ENCODE results near the gene GGPS1. TPM values are rescaled to one million over a fixed set of nuclear protein-coding genes. Genes with fewer than 3 reads are reported as not detected.
"Not testable (repeated sequence)": the region's sequence is repeated elsewhere in the genome, so short reads cannot be mapped to it uniquely, and the experiment has no call there.

The GGPS1 gene
- total RNA-seq, 1 donor from 2014 or later: 65.1 TPM

DNA sequence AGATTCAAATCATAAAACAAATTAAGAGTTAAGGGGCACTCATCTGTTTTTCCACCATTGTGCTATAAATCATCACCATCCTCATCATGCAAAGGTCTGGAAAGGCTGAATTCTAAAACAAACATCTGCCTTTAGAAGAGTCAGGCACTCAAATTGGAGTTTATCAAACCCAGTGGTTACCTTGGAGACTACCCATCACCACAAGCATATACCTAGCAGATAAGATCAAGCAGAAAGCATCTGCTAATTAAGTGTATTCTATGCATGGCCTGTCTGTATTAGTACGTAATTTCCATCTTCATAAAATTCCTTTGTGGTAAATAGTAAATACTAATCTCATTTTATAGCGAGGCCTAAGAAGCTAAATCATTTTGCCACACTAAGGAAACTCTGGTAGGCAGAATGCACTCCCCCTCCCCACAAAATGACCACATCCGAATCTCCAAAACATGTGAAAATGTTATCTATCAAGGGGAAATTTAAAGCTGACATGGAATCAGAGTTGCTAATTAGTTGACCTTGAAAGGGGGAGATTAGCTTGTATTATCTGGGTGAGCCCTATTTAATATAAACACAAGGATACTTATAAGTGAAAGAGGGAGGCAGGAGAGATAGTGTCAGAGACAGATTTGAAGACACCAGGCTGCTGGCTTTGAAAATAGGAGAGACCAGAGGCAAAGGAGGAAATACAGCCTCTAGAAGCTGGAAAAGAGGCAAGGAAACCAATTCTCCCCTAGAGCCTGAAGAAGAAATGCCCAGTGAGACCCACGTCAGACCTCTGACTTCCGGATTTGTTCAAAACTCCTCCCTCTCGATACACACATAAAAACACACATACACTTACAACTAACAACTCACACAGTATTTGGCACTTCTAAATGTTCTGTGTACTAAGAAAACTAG lies 23.6 kb upstream of the GGPS1 start:
- no peaks in the 10 kb centered on the region for H3K4me1 ChIP-seq
- no peaks in the 10 kb centered on the region for H3K27me3 ChIP-seq
- Mint-ChIP-seq H3K36me3 (peaks cover 20% of the 10 kb centered on the region), H3K27me3 (ENCODE audit: insufficient read depth, low read depth) (no peaks in the 10 kb centered on the region), H3K27ac (no peak overlapping the region), H3K4me1 (no peaks in the 10 kb centered on the region), H3K9me3 (peaks cover 14% of the 10 kb centered on the region), H3K4me3 (no peak overlapping the region)
- peaks cover 8% of the 10 kb centered on the region for H3K36me3 ChIP-seq
- H3K27ac ChIP-seq: no peak overlapping the region
- no peak overlapping the region for H3K4me2 ChIP-seq
- peaks cover 96% of the 10 kb centered on the region for H3K79me2 ChIP-seq (ENCODE audit: low read depth)
- no peaks in the 10 kb centered on the region for H3F3A ChIP-seq (ENCODE audit: low read depth)
- H3K9me3 ChIP-seq (ENCODE audit: low read depth): no peaks in the 10 kb centered on the region
- peaks cover 61% of the 10 kb centered on the region for H4K20me1 ChIP-seq (ENCODE audit: low read depth)
- H2AFZ ChIP-seq (replicated peaks): no peak overlapping the region
- no peak overlapping the region for H3K4me3 ChIP-seq
- DNase-seq (ENCODE audit: low spot score): no peak
- H3K9ac ChIP-seq: no peak overlapping the region
- TF ChIP-seq EZH2 (IDR thresholded peaks at IDR 0.05): no peak
- no peak for TF ChIP-seq EZH2phosphoT487 (IDR thresholded peaks at IDR 0.05)
- TF ChIP-seq, protein P1, sequence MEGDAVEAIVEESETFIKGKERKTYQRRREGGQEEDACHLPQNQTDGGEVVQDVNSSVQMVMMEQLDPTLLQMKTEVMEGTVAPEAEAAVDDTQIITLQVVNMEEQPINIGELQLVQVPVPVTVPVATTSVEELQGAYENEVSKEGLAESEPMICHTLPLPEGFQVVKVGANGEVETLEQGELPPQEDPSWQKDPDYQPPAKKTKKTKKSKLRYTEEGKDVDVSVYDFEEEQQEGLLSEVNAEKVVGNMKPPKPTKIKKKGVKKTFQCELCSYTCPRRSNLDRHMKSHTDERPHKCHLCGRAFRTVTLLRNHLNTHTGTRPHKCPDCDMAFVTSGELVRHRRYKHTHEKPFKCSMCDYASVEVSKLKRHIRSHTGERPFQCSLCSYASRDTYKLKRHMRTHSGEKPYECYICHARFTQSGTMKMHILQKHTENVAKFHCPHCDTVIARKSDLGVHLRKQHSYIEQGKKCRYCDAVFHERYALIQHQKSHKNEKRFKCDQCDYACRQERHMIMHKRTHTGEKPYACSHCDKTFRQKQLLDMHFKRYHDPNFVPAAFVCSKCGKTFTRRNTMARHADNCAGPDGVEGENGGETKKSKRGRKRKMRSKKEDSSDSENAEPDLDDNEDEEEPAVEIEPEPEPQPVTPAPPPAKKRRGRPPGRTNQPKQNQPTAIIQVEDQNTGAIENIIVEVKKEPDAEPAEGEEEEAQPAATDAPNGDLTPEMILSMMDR (IDR thresholded peaks at IDR 0.05): no peak

DNA sequence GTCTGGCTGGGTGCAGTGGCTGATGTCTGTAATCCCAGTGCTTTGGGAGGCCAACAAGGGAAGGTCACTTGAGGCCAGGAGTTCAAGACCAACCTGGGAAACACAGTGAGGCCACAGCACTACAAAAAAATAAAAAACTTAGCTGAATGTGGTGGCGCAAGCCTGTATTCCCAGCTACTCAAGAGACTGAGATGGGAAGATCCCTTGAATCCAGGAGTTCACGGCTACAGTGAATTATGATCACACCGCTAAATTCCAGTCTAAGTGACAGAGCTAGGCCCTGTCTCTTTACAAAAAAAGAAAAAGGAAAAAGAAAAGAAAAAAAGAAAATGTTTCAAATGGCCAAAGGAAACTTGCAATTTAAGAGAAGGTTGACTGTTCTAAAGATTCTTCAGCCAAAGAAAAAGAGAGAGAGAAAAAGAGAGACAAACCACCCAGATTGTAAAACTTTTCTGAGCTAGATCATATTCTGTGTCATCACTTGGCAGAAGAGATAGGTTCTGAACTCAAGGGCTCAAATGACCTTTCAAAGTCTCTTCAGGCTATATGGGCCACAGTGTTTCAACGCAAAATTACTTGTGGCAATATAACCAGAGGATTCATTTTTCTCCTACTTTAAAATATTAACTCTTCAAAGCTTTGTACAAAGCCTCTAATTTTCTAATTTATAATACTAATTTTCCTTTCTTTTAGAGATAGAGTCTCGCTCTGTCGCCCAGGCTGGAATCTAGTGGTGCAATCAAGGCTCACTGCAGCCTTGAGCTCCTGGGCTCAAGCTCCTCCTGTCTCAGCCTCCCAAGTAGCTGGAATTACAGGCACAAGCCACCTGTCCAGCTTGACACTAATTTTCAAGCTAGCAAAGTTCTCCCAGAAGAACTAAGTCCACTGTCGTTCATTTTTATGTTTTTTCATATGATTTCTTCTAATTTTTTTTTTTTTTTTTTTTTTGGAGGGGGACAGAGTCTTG lies 20.9 kb upstream of the GGPS1 start:
- TF ChIP-seq EZH2phosphoT487 (IDR thresholded peaks at IDR 0.05): no peak
- no peak for TF ChIP-seq EZH2 (IDR thresholded peaks at IDR 0.05)
- TF ChIP-seq, protein P1 (IDR thresholded peaks at IDR 0.05): no peak

DNA sequence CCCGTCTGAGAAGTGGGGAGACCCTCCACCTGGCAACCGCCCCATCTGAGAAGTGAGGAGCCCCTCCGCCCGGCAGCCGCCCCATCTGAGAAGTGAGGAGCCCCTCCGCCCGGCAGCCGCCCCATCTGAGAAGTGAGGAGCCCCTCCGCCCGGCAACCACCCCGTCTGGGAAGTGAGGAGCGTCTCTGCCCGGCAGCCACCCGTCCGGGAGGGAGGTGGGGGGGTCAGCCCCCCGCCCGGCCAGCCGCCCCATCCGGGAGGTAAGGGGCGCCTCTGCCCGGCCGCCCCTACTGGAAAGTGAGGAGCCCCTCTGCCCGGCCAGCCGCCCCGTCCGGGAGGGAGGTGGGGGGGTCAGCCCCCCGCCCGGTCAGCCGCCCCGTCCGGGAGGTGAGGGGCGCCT lies 19.2 kb upstream of the GGPS1 start:
- not testable (repeated sequence) for H3K9ac ChIP-seq; H3K27ac ChIP-seq; H3K9me3 Mint-ChIP-seq; H3K4me1 ChIP-seq; H3K9me3 ChIP-seq (ENCODE audit: low read depth); H3K4me2 ChIP-seq; H3K4me3 Mint-ChIP-seq; H2AFZ ChIP-seq (replicated peaks); H3K4me3 ChIP-seq; H3K27me3 ChIP-seq; H3K4me1 Mint-ChIP-seq; H3F3A ChIP-seq (ENCODE audit: low read depth); H3K27ac Mint-ChIP-seq; H3K27me3 Mint-ChIP-seq (ENCODE audit: insufficient read depth, low read depth); DNase-seq (ENCODE audit: low spot score)
- Histone ChIP-seq H3K36me3 (peaks cover 12% of the 10 kb centered on the region), H4K20me1 (ENCODE audit: low read depth) (peaks cover 59% of the 10 kb centered on the region), H3K79me2 (ENCODE audit: low read depth) (peaks cover 95% of the 10 kb centered on the region)
- peaks cover 29% of the 10 kb centered on the region for H3K36me3 Mint-ChIP-seq

More for the DNA sequence above, 20.9 kb upstream of the GGPS1 start:
- peaks cover 61% of the 10 kb centered on the region for H4K20me1 ChIP-seq (ENCODE audit: low read depth)
- H3K4me1 Mint-ChIP-seq: no peaks in the 10 kb centered on the region
- H3K4me3 Mint-ChIP-seq: no peak overlapping the region
- peaks cover 34% of the 10 kb centered on the region for H3K36me3 Mint-ChIP-seq
- H3K27me3 Mint-ChIP-seq (ENCODE audit: insufficient read depth, low read depth): no peaks in the 10 kb centered on the region
- no peak overlapping the region for H3K9ac ChIP-seq
- no peak overlapping the region for H2AFZ ChIP-seq (replicated peaks)
- no peak overlapping the region for H3K4me2 ChIP-seq
- H3K27ac Mint-ChIP-seq: no peak overlapping the region
- H3K9me3 Mint-ChIP-seq: peaks cover 13% of the 10 kb centered on the region
- no peak for DNase-seq (ENCODE audit: low spot score)
- no peak overlapping the region for H3K4me3 ChIP-seq
- H3K4me1 ChIP-seq: no peaks in the 10 kb centered on the region
- no peaks in the 10 kb centered on the region for H3K27me3 ChIP-seq
- H3K79me2 ChIP-seq (ENCODE audit: low read depth): peaks cover 95% of the 10 kb centered on the region
- H3K9me3 ChIP-seq (ENCODE audit: low read depth): no peaks in the 10 kb centered on the region
- peaks cover 10% of the 10 kb centered on the region for H3F3A ChIP-seq (ENCODE audit: low read depth)
- no peak overlapping the region for H3K27ac ChIP-seq
- peaks cover 12% of the 10 kb centered on the region for H3K36me3 ChIP-seq
